Measurements from ENCODE around the gene WDR43. TPM values are rescaled to one million over a fixed set of nuclear protein-coding genes. Genes with fewer than 3 reads are reported as not detected.

WDR43 gene
- total RNA-seq, 4 donors from 2014 or later, result 15.8 to 399 (median 46.0) TPM

DNA sequence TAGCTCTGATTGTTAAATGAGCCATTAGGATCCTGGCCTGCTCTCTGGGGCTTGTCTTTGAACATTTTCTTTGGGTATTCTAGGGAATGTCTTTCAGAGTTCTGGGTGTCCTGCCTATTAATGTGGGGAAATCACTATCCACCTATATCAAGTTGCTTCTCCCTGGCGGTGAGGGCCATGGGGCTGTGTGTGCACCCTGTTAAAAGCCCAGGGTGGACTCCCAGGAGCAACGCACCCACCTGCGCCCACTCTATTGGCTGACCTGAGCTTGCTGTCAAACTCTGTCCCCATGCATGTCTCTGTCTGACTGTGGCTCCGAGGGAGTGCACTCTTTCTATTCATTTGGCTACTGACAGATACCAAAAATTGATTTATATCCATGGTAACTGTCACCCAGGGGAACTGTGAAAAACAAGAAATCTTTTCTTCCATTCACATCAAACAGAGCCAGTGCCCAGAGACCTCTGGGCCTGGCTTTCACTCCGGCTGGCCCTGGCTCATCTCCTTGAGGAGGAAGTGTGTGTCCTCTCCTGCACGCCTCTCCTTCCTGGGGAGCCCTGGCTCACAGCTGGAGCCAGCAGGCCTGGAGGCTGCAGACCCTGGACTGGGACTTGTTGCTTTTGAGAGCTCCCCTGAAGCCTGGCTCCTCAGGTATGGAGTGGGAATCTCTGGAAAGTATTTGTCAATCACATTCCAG, 76.1 kb downstream of the WDR43 start:
- no peak overlapping the region for H3K27ac ChIP-seq
- in situ Hi-C loops (cut with MboI; ENCODE audit: low pct_ligation_motif_present in 1 of 4, low pct_unique_long_range_greater_than_20kb in 1 of 4, low sequenced_read_pairs in 3 of 4), result loop anchor here in 3 of 4 donors (25.0 kb wide), 1 partner anchor 867 kb away; no protein-coding TSS in a partner anchor
- no peaks in the 10 kb centered on the region for H3K4me1 ChIP-seq
- H3K9me3 ChIP-seq, result no peaks in the 10 kb centered on the region
- no peaks in the 10 kb centered on the region for H3K36me3 ChIP-seq
- TF ChIP-seq POLR2A (IDR thresholded peaks at IDR 0.05), result no peak
- no peak for TF ChIP-seq CTCF (IDR thresholded peaks at IDR 0.05)
- TF ChIP-seq POLR2AphosphoS5 (IDR thresholded peaks at IDR 0.05), result no peak
- TF ChIP-seq EP300 (IDR thresholded peaks at IDR 0.05; ENCODE audit: low read depth), result no peak
- no peak for DNase-seq
- H3K27me3 ChIP-seq, result no peaks in the 10 kb centered on the region
- no peak overlapping the region for H3K4me3 ChIP-seq
- intact Hi-C loops (cut with DNase I; ENCODE audit: low total_unique reads), result no loop called here
- WGBS, 2 donors (ENCODE audit: low coverage in 1 of 2), result 73% methylated on average over 6 of the region's 6 CpGs; no CpG with 5 or more reads in 1 of the 2 donors

- WGBS, 2 donors (ENCODE audit: low coverage in 1 of 2), result 73% methylated on average over 6 of the region's 6 CpGs; no CpG with 5 or more reads in 1 of the 2 donors
- Histone ChIP-seq H3K27ac (no peak overlapping the region), H3K4me3 (no peak overlapping the region), H3K4me1 (no peaks in the 10 kb centered on the region), H3K9me3 (no peaks in the 10 kb centered on the region), H3K36me3 (no peaks in the 10 kb centered on the region), H3K27me3 (no peaks in the 10 kb centered on the region)
- no peak for DNase-seq
- TF ChIP-seq CTCF (IDR thresholded peaks at IDR 0.05), result no peak
- intact Hi-C loops (cut with DNase I; ENCODE audit: low total_unique reads), result no loop called here
- in situ Hi-C loops (cut with MboI; ENCODE audit: low pct_ligation_motif_present in 1 of 4, low pct_unique_long_range_greater_than_20kb in 1 of 4, low sequenced_read_pairs in 3 of 4), result loop anchor here in 3 of 4 donors (25.0 kb wide), 1 partner anchor 864 kb away; no protein-coding TSS in a partner anchor
Observed at GRCh38 chr2:28972778-28973335, 78.4 kb downstream of the WDR43 start.

- Histone ChIP-seq H3K9me3 (no peaks in the 10 kb centered on the region), H3K36me3 (no peaks in the 10 kb centered on the region), H3K27ac (no peak overlapping the region), H3K27me3 (no peaks in the 10 kb centered on the region), H3K4me3 (no peak overlapping the region), H3K4me1 (no peaks in the 10 kb centered on the region)
- no peak for DNase-seq
- in situ Hi-C loops (cut with MboI; ENCODE audit: low pct_ligation_motif_present in 1 of 4, low pct_unique_long_range_greater_than_20kb in 1 of 4, low sequenced_read_pairs in 3 of 4) (loop anchor here in 3 of 4 donors (25.0 kb wide), 1 partner anchor 863 kb away; no protein-coding TSS in a partner anchor), intact Hi-C loops (cut with DNase I; ENCODE audit: low total_unique reads) (no loop called here)
- 83 to 90% methylated on average over 2 to 4 of the region's 4 CpGs for WGBS, 2 donors (ENCODE audit: low coverage in 1 of 2)
- no peak for TF ChIP-seq CTCF (IDR thresholded peaks at IDR 0.05)
Observed at GRCh38 chr2:28974252-28974651, 79.8 kb downstream of the WDR43 start.

- DNase-seq, result no peak
- Histone ChIP-seq H3K27me3 (no peaks in the 10 kb centered on the region), H3K27ac (no peak overlapping the region), H3K4me3 (no peak overlapping the region), H3K9me3 (no peaks in the 10 kb centered on the region), H3K36me3 (no peaks in the 10 kb centered on the region), H3K4me1 (no peaks in the 10 kb centered on the region)
- WGBS, 2 donors (ENCODE audit: low coverage in 1 of 2), result 75 to 95% methylated on average over 1 of the region's 1 CpG
- intact Hi-C loops (cut with DNase I; ENCODE audit: low total_unique reads) (no loop called here), in situ Hi-C loops (cut with MboI; ENCODE audit: low pct_ligation_motif_present in 1 of 4, low pct_unique_long_range_greater_than_20kb in 1 of 4, low sequenced_read_pairs in 3 of 4) (no loop called here)
- TF ChIP-seq CTCF (IDR thresholded peaks at IDR 0.05) (no peak), POLR2AphosphoS5 (IDR thresholded peaks at IDR 0.05) (no peak), POLR2A (IDR thresholded peaks at IDR 0.05) (no peak), EP300 (IDR thresholded peaks at IDR 0.05; ENCODE audit: low read depth) (no peak)
Observed at GRCh38 chr2:28975671-28976070, 81.2 kb downstream of the WDR43 start.

Measured in transverse colon (tissue), 4 donors.